A673 (cell line): ENCODE results near the gene PCNA. TPM values are rescaled to one million over a fixed set of nuclear protein-coding genes. Genes with fewer than 3 reads are reported as not detected.
"Not testable (repeated sequence)": the region's sequence is repeated elsewhere in the genome, so short reads cannot be mapped to it uniquely, and the experiment has no call there.

Experiments
- BruUV-seq: library from RNA; stranded (reverse); fragments of 400-500 nt; replicated peaks from 2 replicates; lab custom pipeline; 2021; lab: Mats Ljungman, UMichigan
- CTCF ChIA-PET: fragments of 300-600 bp; sonication (Branson Sonifier 250); formaldehyde crosslinking; loops from one replicate; lab custom pipeline; 2022; ENCODE audit warnings: antibody characterized with exemption; lab: Charles Lee
- POLR2A ChIA-PET: fragments of 300-600 bp; sonication (Branson Sonifier 250); formaldehyde crosslinking; loops from one replicate; lab custom pipeline; 2022; ENCODE audit warnings: antibody characterized with exemption; ENCODE audit not compliant: low non-redundant PET; lab: Charles Lee
- DNase-seq: peaks from one replicate; pipeline ENCODE4 v3.0.0-alpha.2; 2015; ENCODE audit warnings: low spot score
- H3K27ac ChIP-seq: fragments of 200-600 bp; sonication (generic); 2 replicates; pipeline ENCODE4 v1.5.1; 2016; ENCODE audit warnings: mixed run types, low read depth, mild to moderate bottlenecking, mixed read lengths, antibody characterized with exemption, low read length; ENCODE audit not compliant: poor library complexity, severe bottlenecking
- H3K27me3 ChIP-seq: fragments of 200-600 bp; sonication (generic); replicated peaks from 2 replicates; pipeline ENCODE4 v1.6.1; 2017; ENCODE audit warnings: mixed run types, low read depth, mild to moderate bottlenecking, mixed read lengths, antibody characterized with exemption, low read length; ENCODE audit not compliant: insufficient read depth, poor library complexity
- H3K36me3 ChIP-seq: fragments of 200-600 bp; sonication (generic); 2 replicates; pipeline ENCODE4 v1.6.1; 2016; ENCODE audit warnings: mixed run types, mild to moderate bottlenecking, mixed read lengths, antibody characterized with exemption, low read length; ENCODE audit not compliant: insufficient read depth, poor library complexity, severe bottlenecking
- H3K4me1 ChIP-seq: fragments of 200-600 bp; sonication (generic); 2 replicates; pipeline ENCODE4 v1.6.1; 2017; ENCODE audit warnings: mixed run types, mild to moderate bottlenecking, mixed read lengths, antibody characterized with exemption, low read length; ENCODE audit not compliant: insufficient read depth, poor library complexity, severe bottlenecking
- H3K4me3 ChIP-seq: fragments of 200-600 bp; sonication (generic); 2 replicates; pipeline ENCODE4 v1.5.1; 2016; ENCODE audit warnings: low read depth, mixed run types, mild to moderate bottlenecking, mixed read lengths, low read length; ENCODE audit not compliant: poor library complexity, severe bottlenecking
- H3K9me3 ChIP-seq: fragments of 200-600 bp; sonication (generic); 2 replicates; pipeline ENCODE4 v1.6.1; 2016; ENCODE audit warnings: mixed run types, low read depth, mild to moderate bottlenecking, mixed read lengths, antibody characterized with exemption, low read length; ENCODE audit not compliant: poor library complexity, severe bottlenecking
- EZH2 ChIP-seq: fragments of 200-600 bp; sonication (generic); IDR thresholded peaks from 2 replicates; pipeline ENCODE4 v1.6.1; 2017; ENCODE audit warnings: borderline replicate concordance, low read depth, mild to moderate bottlenecking, mixed read lengths, antibody characterized with exemption, low read length; ENCODE audit not compliant: poor library complexity, severe bottlenecking
- intact Hi-C: fragments of 100-400 bp; cut with micrococcal nuclease; formaldehyde crosslinking; loops from one replicate; pipeline ENCODE4 v1.10.0; 2022; ENCODE audit not compliant: unreplicated experiment
- total RNA-seq: library from RNA; stranded (reverse); gene quantifications from 2 replicates; pipeline ENCODE4 v1.2.3, GENCODE V29; 2021
- TF ChIP-seq, protein P1 (sequence below): fragments of 300-800, 200-600 bp; sonication (generic); conservative IDR thresholded peaks from 2 replicates; pipeline ENCODE4 v1.5.1; 2017; ENCODE audit warnings: low read depth, mild to moderate bottlenecking, antibody characterized with exemption, low read length, moderate library complexity, mixed read lengths

Gene PCNA
- total RNA-seq, 1 experiment from 2014 or later: 397 TPM

- TF ChIP-seq, protein P1, sequence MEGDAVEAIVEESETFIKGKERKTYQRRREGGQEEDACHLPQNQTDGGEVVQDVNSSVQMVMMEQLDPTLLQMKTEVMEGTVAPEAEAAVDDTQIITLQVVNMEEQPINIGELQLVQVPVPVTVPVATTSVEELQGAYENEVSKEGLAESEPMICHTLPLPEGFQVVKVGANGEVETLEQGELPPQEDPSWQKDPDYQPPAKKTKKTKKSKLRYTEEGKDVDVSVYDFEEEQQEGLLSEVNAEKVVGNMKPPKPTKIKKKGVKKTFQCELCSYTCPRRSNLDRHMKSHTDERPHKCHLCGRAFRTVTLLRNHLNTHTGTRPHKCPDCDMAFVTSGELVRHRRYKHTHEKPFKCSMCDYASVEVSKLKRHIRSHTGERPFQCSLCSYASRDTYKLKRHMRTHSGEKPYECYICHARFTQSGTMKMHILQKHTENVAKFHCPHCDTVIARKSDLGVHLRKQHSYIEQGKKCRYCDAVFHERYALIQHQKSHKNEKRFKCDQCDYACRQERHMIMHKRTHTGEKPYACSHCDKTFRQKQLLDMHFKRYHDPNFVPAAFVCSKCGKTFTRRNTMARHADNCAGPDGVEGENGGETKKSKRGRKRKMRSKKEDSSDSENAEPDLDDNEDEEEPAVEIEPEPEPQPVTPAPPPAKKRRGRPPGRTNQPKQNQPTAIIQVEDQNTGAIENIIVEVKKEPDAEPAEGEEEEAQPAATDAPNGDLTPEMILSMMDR: no peak
- no peak for TF ChIP-seq EZH2
- POLR2A ChIA-PET: no interaction called here
- no peak overlapping the region for H3K4me3 ChIP-seq
Observed at GRCh38 chr20:5078399-5078958, 41.3 kb downstream of the PCNA start.

DNA sequence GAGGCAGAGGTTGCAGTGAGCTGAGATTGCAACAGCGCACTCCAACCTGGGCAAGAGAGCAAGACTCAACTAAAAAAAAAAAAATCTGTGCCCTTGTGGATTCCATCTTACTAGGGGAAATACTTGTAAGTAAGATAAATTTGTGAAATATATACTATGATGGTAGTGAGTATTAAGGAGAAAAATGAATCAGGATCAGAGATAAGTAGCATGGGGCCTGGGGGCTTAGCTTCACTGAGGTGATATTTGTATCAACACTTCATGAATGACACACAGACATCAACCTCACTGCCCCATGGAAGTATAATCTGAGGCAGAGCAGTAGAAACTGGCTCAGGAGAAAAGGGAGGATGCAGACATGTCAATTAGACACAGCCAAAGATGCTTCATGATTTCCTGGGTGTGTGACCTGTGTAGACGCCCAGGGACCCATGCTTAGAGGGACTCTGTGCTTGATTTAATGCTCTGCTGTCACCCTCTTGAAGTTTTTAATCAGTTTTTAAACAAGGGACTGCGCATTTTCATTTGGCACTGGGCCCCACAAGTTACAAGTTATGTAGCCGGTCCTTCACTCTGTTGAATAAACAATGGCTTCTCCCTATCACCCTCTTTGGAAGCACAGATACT, 41.9 kb downstream of the PCNA start:
- no peaks in the 10 kb centered on the region for H3K9me3 ChIP-seq
- no TSS peak for BruUV-seq
- CTCF ChIA-PET: no interaction called here
- POLR2A ChIA-PET: no interaction called here
- intact Hi-C loops: no loop called here
- H3K36me3 ChIP-seq: no peaks in the 10 kb centered on the region
- DNase-seq: no peak
- H3K4me3 ChIP-seq: no peak overlapping the region
- H3K27me3 ChIP-seq: no peaks in the 10 kb centered on the region
- H3K4me1 ChIP-seq: peaks cover 3% of the 10 kb centered on the region
- no peak overlapping the region for H3K27ac ChIP-seq
- TF ChIP-seq, protein P1: no peak
- TF ChIP-seq EZH2: no peak

More at GRCh38 chr20:5078399-5078958, 41.3 kb downstream of the PCNA start:
- Histone ChIP-seq H3K27me3 (no peaks in the 10 kb centered on the region), H3K9me3 (no peaks in the 10 kb centered on the region), H3K4me1 (peaks cover 3% of the 10 kb centered on the region), H3K27ac (no peak overlapping the region), H3K36me3 (no peaks in the 10 kb centered on the region)
- no peak for DNase-seq
- no TSS peak for BruUV-seq
- intact Hi-C loops: no loop called here
- CTCF ChIA-PET: no interaction called here

DNA sequence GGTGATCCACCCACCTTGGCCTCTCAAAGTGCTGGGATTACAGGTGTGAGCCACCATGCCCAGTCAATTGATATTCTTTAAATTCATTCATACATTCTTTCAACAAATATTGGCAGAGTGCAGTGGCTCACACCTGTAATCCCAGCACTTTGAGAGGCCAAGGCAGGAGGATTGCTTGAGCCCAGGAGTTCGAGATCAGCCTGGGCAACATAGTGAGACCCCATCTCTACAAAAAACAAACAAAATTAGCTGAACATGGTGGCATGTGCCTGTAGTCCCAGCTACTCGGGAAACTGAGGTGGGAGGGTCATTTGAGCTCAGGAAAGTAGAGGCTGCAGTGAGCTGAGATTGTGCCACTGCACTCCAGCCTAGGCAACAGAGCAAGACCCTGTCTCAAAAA, 42.8 kb downstream of the PCNA start:
- POLR2A ChIA-PET, intact Hi-C loops, BruUV-seq: not testable (repeated sequence)

DNA sequence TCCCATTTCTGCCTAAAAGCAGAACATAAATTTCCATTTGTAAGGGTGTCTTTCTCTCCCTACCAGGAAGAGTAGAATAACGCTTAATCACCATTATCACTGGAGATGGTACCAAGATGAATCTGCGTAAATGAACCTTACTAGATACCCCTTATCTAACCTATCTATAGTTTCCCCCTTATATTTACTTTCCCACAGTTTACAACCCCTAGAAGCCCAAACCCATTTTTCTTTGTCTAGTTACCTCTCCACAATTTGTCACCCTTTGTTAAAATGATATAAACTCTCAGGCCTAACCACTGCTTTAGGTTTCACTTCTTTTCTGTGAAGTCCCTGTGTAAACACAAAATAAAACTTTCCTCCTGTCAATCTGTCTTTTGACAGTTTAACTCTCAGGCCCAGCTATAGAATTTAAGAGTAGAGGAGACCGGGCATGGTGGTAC, 45.5 kb downstream of the PCNA start:
- no peak overlapping the region for H3K27ac ChIP-seq
- H3K27me3 ChIP-seq: no peaks in the 10 kb centered on the region
- POLR2A ChIA-PET: interaction anchor here (0.5 kb wide), 1 partner anchor 11 kb away, joined by 9 read pairs; no protein-coding TSS in a partner anchor
- no peak overlapping the region for H3K4me3 ChIP-seq
- DNase-seq: no peak
- no peak for TF ChIP-seq EZH2
- TF ChIP-seq, protein P1: no peak
- H3K4me1 ChIP-seq: no peaks in the 10 kb centered on the region
- CTCF ChIA-PET: no interaction called here
- H3K9me3 ChIP-seq: no peaks in the 10 kb centered on the region
- intact Hi-C loops: no loop called here
- BruUV-seq: no TSS peak
- H3K36me3 ChIP-seq: no peaks in the 10 kb centered on the region

More for the DNA sequence above, 42.8 kb downstream of the PCNA start:
- H3K36me3 ChIP-seq, H3K27me3 ChIP-seq, H3K4me1 ChIP-seq, CTCF ChIA-PET, DNase-seq, H3K4me3 ChIP-seq, H3K27ac ChIP-seq, H3K9me3 ChIP-seq: not testable (repeated sequence)
